Measurements from ENCODE around the gene SLC18A2. TPM values are rescaled to one million over a fixed set of nuclear protein-coding genes. Genes with fewer than 3 reads are reported as not detected.

SLC18A2 gene
- total and polyA plus RNA-seq, 9 of the 15 experiments (the other 6 are each of a cell fraction or from before 2014, with no cell fraction given): 0.03 to 5.4 (median 0.40) TPM

- TF ChIP-seq E2F5 (CRISPR knock-in tag; IDR thresholded peaks at IDR 0.05) (no peak), RBM25 (IDR thresholded peaks at IDR 0.05; ENCODE audit: low read depth, low read length, severe bottlenecking) (no peak), BMI1 (IDR thresholded peaks at IDR 0.05; ENCODE audit: low read length) (no peak), TEAD1 (CRISPR knock-in tag; IDR thresholded peaks at IDR 0.05) (no peak), KHSRP (IDR thresholded peaks at IDR 0.05) (no peak)
Observed at GRCh38 chr10:117224881-117225280, 16.0 kb upstream of the SLC18A2 start (continued).

- Histone ChIP-seq H3K36me3 (ENCODE audit: control insufficient read depth, insufficient read depth, low read length) (no peaks in the 10 kb centered on the region), H3K4me1 (replicated peaks in 1 of 2; ENCODE audit: control insufficient read depth in 2 of 2, insufficient read depth in 2 of 2, low read length in 2 of 2) (no peaks in the 10 kb centered on the region; a peak in 1 of 5 replicates), H3K4me2 (ENCODE audit: insufficient read depth, low read length) (no peak overlapping the region), H3K9me1 (ENCODE audit: control insufficient read depth, insufficient read depth, low read length) (no peaks in the 10 kb centered on the region), H3K27me3 (ENCODE audit: control insufficient read depth in 2 of 2, insufficient read depth in 2 of 2, low read length in 2 of 2) (peaks cover 2 to 16% of the 10 kb centered on the region in 2 experiments; a peak in 3 of 5 replicates), H3K9ac (ENCODE audit: insufficient read depth in 1 of 2, low read depth in 2 of 2, low read length in 2 of 2) (no peak overlapping the region), H4K20me1 (replicated peaks; ENCODE audit: control insufficient read depth, insufficient read depth, low read length) (no peaks in the 10 kb centered on the region), H3K79me2 (ENCODE audit: control insufficient read depth, insufficient read depth, low read length) (no peaks in the 10 kb centered on the region), H3K27ac (ENCODE audit: extremely low read depth, low read depth, low read length) (no peak overlapping the region), H2AFZ (ENCODE audit: low read depth, low read length) (no peak overlapping the region), H3K4me3 (no peak overlapping the region), H3K9me3 (replicated peaks; ENCODE audit: control insufficient read depth, insufficient read depth, low read depth, low read length) (no peaks in the 10 kb centered on the region)
- WGBS (ENCODE audit: insufficient coverage, low coverage, missing lambda C conversion rate): 6% methylated on average over 10 of the region's 10 CpGs
- no TSS peak for BruUV-seq (replicated peaks)
- intact Hi-C loops (cut with micrococcal nuclease): loop anchor here (1.0 kb wide), 2 partner anchors 93 to 222 kb away; no protein-coding TSS in a partner anchor
- ChIA-PET POLR2A (interaction anchor here (0.5 kb wide), 1 partner anchor 92 kb away, joined by 3 read pairs; no protein-coding TSS in a partner anchor), CTCF (ENCODE audit: low intra/inter-chr PET ratio) (interaction anchor here (0.6 to 2.5 kb wide), 2 partner anchors 65 to 93 kb away, joined by 3 to 23 read pairs; no protein-coding TSS in a partner anchor)
- in situ Hi-C loops (cut with MboI): loop anchor here (5.0 to 25.0 kb wide), 2 partner anchors 85 to 210 kb away; no protein-coding TSS in a partner anchor
- ATAC-seq (peak; percentile 92), DNase-seq (ENCODE audit: extremely low read depth in 1 of 4, low spot score in 3 of 4) (peak; percentile 54 to 71 (median 59)), FAIRE-seq (peak; percentile 84)
- TF ChIP-seq SMC3 (conservative IDR thresholded peaks at IDR 0.05; ENCODE audit: insufficient read depth, low read depth, low read length) (peak; percentile 57; the same call in 1 of the 2 replicates), MXD1 (CRISPR knock-in tag; IDR thresholded peaks at IDR 0.05; ENCODE audit: borderline replicate concordance, poor library complexity, severe bottlenecking) (no peak), CREB5 (CRISPR knock-in tag; IDR thresholded peaks at IDR 0.05) (no peak), PRMT5 (CRISPR knock-in tag; IDR thresholded peaks at IDR 0.05) (no peak), TBP (optimal IDR thresholded peaks at IDR 0.05; ENCODE audit: low read depth, low read length) (no peak), RAD21 (CRISPR knock-in tag; conservative IDR thresholded peaks at IDR 0.05 in 1 of 2, IDR thresholded peaks at IDR 0.05 in 1 of 2) (peak; percentile 82 to 87), CBFB (CRISPR knock-in tag; IDR thresholded peaks at IDR 0.05) (no peak), CEBPB (tag; IDR thresholded peaks at IDR 0.05) (peak; percentile 29; the same call in 1 of the 2 replicates), HLTF (IDR thresholded peaks at IDR 0.05) (no peak), PRPF4 (IDR thresholded peaks at IDR 0.05; ENCODE audit: insufficient read depth, low read depth, low read length, poor library complexity, severe bottlenecking) (no peak), RFX5 (IDR thresholded peaks at IDR 0.05; ENCODE audit: low read depth, low read length) (no peak)
Observed at GRCh38 chr10:117226813-117227451, 14.0 kb upstream of the SLC18A2 start.
